ENCODE measurements around the gene ARID1B.

DNA sequence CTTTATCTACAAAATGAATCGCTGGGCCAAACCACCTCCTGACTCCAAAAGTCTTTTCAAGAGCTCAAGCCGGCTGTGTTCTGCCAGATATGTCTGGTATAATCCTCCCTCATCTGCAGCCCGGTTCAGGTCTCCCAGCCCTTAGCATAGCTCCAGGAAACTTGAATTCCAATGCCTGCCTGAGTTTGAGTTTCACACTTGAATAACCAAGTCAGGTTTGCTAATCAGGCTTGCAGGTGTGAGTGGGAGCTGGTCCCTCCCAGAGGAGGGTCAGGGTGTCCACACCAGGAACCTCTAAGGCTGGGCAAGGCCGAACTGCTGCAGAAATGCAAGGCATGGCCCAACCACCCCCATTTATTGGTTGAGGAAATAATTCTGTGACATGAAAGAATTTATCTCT lies 449.6 kb downstream of the ARID1B start:
- TF ChIP-seq, protein P1, sequence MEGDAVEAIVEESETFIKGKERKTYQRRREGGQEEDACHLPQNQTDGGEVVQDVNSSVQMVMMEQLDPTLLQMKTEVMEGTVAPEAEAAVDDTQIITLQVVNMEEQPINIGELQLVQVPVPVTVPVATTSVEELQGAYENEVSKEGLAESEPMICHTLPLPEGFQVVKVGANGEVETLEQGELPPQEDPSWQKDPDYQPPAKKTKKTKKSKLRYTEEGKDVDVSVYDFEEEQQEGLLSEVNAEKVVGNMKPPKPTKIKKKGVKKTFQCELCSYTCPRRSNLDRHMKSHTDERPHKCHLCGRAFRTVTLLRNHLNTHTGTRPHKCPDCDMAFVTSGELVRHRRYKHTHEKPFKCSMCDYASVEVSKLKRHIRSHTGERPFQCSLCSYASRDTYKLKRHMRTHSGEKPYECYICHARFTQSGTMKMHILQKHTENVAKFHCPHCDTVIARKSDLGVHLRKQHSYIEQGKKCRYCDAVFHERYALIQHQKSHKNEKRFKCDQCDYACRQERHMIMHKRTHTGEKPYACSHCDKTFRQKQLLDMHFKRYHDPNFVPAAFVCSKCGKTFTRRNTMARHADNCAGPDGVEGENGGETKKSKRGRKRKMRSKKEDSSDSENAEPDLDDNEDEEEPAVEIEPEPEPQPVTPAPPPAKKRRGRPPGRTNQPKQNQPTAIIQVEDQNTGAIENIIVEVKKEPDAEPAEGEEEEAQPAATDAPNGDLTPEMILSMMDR (IDR thresholded peaks at IDR 0.05; ENCODE audit: insufficient read depth, low read length, poor library complexity, severe bottlenecking): no peak
- no peak for TF ChIP-seq EZH2phosphoT487 (conservative IDR thresholded peaks at IDR 0.05; ENCODE audit: low read length)
